Right lobe of liver (tissue), 6 donors: ENCODE data around the gene RNF225. TPM values are rescaled to one million over a fixed set of nuclear protein-coding genes. Genes with fewer than 3 reads are reported as not detected.

ENCODE experiments used
- ATAC-seq, 4 donors: fragments of 200-7000 bp; cut with Tn5 transposase; one replicate each; pipeline ENCODE4 v1.9.1; 2020; ENCODE audit warnings: mild to moderate bottlenecking in 4 of 4, moderate library complexity in 4 of 4
- DNase-seq, 3 donors: peaks; one replicate each; pipeline ENCODE4 v3.0.0-alpha.2; 2020
- H3K27ac ChIP-seq, 3 donors: fragments of 200-600 bp; one replicate each; pipeline ENCODE4 v1.8.0; 2022
- H3K27me3 ChIP-seq, 2 donors: fragments of 200-600 bp; one replicate each; pipeline ENCODE4 v1.8.0; 2022
- H3K36me3 ChIP-seq, 4 donors: fragments of 200-600 bp; sonication (generic) in 1 of 4; one replicate each; pipeline versions ENCODE4 v1.5.1 to v1.8.0; 2017 to 2022; ENCODE audit warnings: control low read depth in 1 of 4
- H3K4me1 ChIP-seq, 4 donors: fragments of 200-600 bp; sonication (generic) in 1 of 4; one replicate each; pipeline versions ENCODE4 v1.5.1 to v1.8.0; 2017 to 2022; ENCODE audit warnings: control low read depth in 1 of 4
- H3K4me3 ChIP-seq, 3 donors: fragments of 200-600 bp; one replicate each; pipeline ENCODE4 v1.8.0; 2022
- H3K9me3 ChIP-seq, 4 donors: fragments of 200-600 bp; sonication (generic) in 1 of 4; one replicate each; pipeline versions ENCODE4 v1.5.1 to v1.8.0; 2017 to 2022; ENCODE audit warnings: control low read depth in 1 of 4
- CTCF ChIP-seq, 4 donors: fragments of 200-600 bp in 3 of 4; fragments of 450-650 bp in 1 of 4; IDR thresholded peaks; one replicate each; pipeline versions ENCODE4 v1.5.1 to v1.8.0; 2016 to 2022; ENCODE audit warnings: antibody characterized with exemption in 4 of 4, mild to moderate bottlenecking in 2 of 4
- POLR2A ChIP-seq: fragments of 450-650 bp; IDR thresholded peaks from one replicate; pipeline ENCODE4 v1.6.1; 2017; ENCODE audit warnings: antibody characterized with exemption, mild to moderate bottlenecking
- WGBS: methylation state at CpG from one replicate; pipeline ENCODE4 v1.1.6; 2018; ENCODE audit warnings: low coverage, low lambda C conversion rate; ENCODE audit not compliant: insufficient coverage; ENCODE audit errors: missing lambda C conversion rate; 5-methylcytosine and 5-hydroxymethylcytosine counted together
- intact Hi-C, 2 donors: fragments of 100-400 bp; cut with DNase I; formaldehyde crosslinking; loops; one replicate each; pipeline versions ENCODE4 v1.11.2 to v1.14.1; 2022
- total RNA-seq, 6 experiments: library from RNA; depleted of rRNA in 2 of 6; stranded (reverse); fragments of >200 nt in 2 of 6; fragmentation: NEBNext Ultra II Directional in 3 of 6; extraction: Animal tissue kit (Norgen Biotek cat#: 25700) in 3 of 6; gene quantifications; one replicate each; pipeline versions ENCODE4 v1.1.0 to v1.2.4, GENCODE V29; 2016 to 2023
- donor health status: DM: no; HTN: yes; CAD: no.
- donor health status: DM: no; HTN: no; CAD: no.
- donor health status: DM: no; HTN: no; CAD: no.
- donor health status: DM: no; HTN: yes; CAD: no.
- donor health status: DM: no; HTN: yes; CAD: no.

The RNF225 gene
- total RNA-seq, 6 experiments from 2014 or later: not detected

GRCh38 chr19:58385313-58385890, 10.1 kb upstream of the RNF225 start:
- peak overlapping the region in 2 of 3 donors; percentile 67 to 92 for H3K4me3 ChIP-seq
- TF ChIP-seq POLR2A (no peak), CTCF (IDR thresholded peaks at IDR 0.05) (no peak)
- intact Hi-C loops: no loop called here
- DNase-seq: peak in 1 of 3 donors; percentile 17
- WGBS: 83% methylated on average over 3 of the region's 9 CpGs
- peak overlapping the region in 1 of 3 donors; percentile 93 for H3K27ac ChIP-seq
- peaks cover 0 to 23% (median 6%) of the 10 kb centered on the region in 4 donors for H3K4me1 ChIP-seq
- no peaks in the 10 kb centered on the region for H3K9me3 ChIP-seq
- no peaks in the 10 kb centered on the region for H3K27me3 ChIP-seq
- peaks cover 0 to 12% (median 0%) of the 10 kb centered on the region in 4 donors for H3K36me3 ChIP-seq
- no peak for ATAC-seq

- peak in 1 of 3 donors; percentile 19 for DNase-seq
- TF ChIP-seq CTCF (IDR thresholded peaks at IDR 0.05) (no peak), POLR2A (no peak)
- Histone ChIP-seq H3K27ac (peak overlapping the region; percentile 93 to 98 (median 94)), H3K4me1 (peaks cover 0 to 23% (median 6%) of the 10 kb centered on the region in 4 donors), H3K36me3 (peaks cover 0 to 14% (median under 1%) of the 10 kb centered on the region in 4 donors), H3K4me3 (peak overlapping the region; percentile 67 to 92 (median 87)), H3K9me3 (no peaks in the 10 kb centered on the region), H3K27me3 (no peaks in the 10 kb centered on the region)
- intact Hi-C loops: no loop called here
- ATAC-seq: peak; percentile 4 to 15 (median 12)
- 31% methylated on average over 4 of the region's 36 CpGs for WGBS
Measured at GRCh38 chr19:58385891-58386575, 9.4 kb upstream of the RNF225 start.

GRCh38 chr19:58386576-58387337, 8.7 kb upstream of the RNF225 start, which contains the start of gene RPS5:
TSS of gene RPS5 (plus strand) at chr19:58387269. CDS start at chr19:58388138, 869 bp downstream.
- peak within 1 kb of the TSS; percentile 93 to 98 (median 94) for H3K27ac ChIP-seq
- H3K4me3 ChIP-seq: peak within 1 kb of the TSS; percentile 67 to 92 (median 87)
- DNase-seq (peak; percentile 94 to 97 (median 96)), ATAC-seq (peak; percentile 89 to 95 (median 92))
- H3K27me3 ChIP-seq: no peaks in the 10 kb centered on the region
- under 1% methylated on average over 34 of the region's 64 CpGs for WGBS
- intact Hi-C loops: no loop called here
- H3K9me3 ChIP-seq: no peaks in the 10 kb centered on the region
- TF ChIP-seq POLR2A: peak; percentile 78
- no peak for TF ChIP-seq CTCF (IDR thresholded peaks at IDR 0.05)
- H3K4me1 ChIP-seq: peaks cover 0 to 21% (median 6%) of the 10 kb centered on the region in 4 donors
- H3K36me3 ChIP-seq: peaks cover 0 to 21% (median 4%) of the 10 kb centered on the region in 4 donors

- Histone ChIP-seq H3K4me3 (peak overlapping the region; percentile 67 to 92 (median 87)), H3K9me3 (no peaks in the 10 kb centered on the region), H3K36me3 (peaks cover 0 to 22% (median 5%) of the 10 kb centered on the region in 4 donors), H3K27me3 (no peaks in the 10 kb centered on the region), H3K4me1 (peaks cover 0 to 16% (median 6%) of the 10 kb centered on the region in 4 donors), H3K27ac (peak overlapping the region in 2 of 3 donors; percentile 93 to 98)
- intact Hi-C loops: no loop called here
- peak in 1 of 3 donors; percentile 11 for DNase-seq
- TF ChIP-seq CTCF (IDR thresholded peaks at IDR 0.05) (no peak), POLR2A (no peak)
- ATAC-seq: no peak
- 4% methylated on average over 35 of the region's 39 CpGs for WGBS
Measured at GRCh38 chr19:58387338-58388174, 7.9 kb upstream of the RNF225 start.
